Measurements from ENCODE around the gene TNS1.

Gene TNS1

DNA sequence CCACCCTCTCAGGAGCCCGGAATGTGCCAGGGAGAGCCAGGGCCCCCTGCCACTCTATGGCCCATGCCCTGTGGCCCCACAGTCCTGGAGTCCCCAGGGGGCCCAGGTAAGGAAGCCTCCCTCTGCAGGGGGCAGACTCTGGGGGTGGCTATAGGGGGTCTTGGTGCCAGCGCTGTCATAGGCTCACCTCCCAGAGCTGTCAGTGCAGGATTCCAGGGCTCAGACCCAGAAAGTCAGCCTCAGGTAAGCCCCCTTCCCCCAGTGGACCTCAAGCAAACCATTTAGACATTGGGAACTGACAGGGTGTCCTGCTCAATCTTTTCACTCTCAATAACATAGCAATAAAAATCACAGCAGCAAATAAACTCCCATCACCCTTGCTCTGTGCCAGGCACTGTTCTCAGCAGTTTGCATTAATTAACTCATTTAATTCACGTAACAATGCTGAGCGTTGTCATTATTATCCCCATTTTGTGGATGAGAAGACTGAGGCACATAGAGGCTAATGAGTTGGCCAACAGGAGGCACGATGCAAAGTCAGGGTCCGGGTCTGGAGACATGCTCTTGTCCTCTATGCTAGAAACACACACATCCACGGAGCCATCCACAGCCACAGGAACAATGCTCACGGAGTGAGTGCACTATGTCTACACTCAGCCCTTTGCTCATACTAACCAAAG, 79.6 kb downstream of the TNS1 start:
- H3K4me3 ChIP-seq (ENCODE audit: low read depth, low read length): no peak overlapping the region
- no peak for DNase-seq (ENCODE audit: low read depth)

- DNase-seq (ENCODE audit: low read depth): no peak
- no peak overlapping the region for H3K4me3 ChIP-seq (ENCODE audit: low read depth, low read length)
These were observed 80.4 kb downstream of the TNS1 start for GRCh38 chr2:217922101-217923006.

DNA sequence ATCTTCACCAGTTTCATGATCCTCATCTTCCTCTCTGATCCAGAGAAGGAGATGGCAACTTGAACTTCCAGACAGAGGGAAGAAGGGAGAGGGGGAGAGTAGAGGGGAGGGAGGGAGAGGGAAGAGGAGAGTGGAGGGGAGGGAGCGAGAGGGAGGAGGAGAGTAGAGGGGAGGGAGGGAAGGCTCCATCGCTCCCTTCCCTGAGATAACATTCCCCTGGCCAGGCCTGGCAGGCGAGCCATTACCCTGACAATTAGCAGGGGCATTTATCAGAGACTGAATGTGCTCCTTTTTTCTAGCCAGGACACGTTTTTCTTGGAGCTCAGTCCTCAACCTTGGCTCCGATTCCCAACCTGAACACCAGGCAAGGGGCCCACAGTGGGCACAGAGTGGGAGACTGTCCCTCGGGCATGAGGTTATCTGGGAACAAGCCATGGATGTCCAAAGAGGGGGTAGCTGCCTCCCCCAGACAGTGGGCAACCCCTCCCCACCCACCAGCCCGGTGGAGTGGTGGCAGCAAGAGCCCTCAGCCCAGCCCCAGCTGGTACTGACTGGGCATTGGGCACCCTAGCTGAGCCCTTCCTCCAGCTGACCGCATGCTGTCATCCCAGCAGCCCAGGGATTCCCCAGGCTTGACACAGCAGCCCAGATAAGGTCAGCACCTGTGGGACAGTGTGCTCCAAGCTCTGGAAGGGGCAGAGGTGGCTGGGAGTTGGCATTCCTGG, 81.8 kb downstream of the TNS1 start:
- no peak overlapping the region for H3K4me3 ChIP-seq (ENCODE audit: low read depth, low read length)
- no peak for DNase-seq (ENCODE audit: low read depth)

- no peak overlapping the region for H3K4me3 ChIP-seq (ENCODE audit: low read depth, low read length)
- no peak for DNase-seq (ENCODE audit: low read depth)
These were observed 82.9 kb downstream of the TNS1 start for GRCh38 chr2:217919781-217920351.

- no peak for DNase-seq (ENCODE audit: low read depth)
- no peak overlapping the region for H3K4me3 ChIP-seq (ENCODE audit: low read depth, low read length)
These were observed 83.6 kb downstream of the TNS1 start for GRCh38 chr2:217919204-217919603.

GRCh38 chr2:217918308-217919024, 84.3 kb downstream of the TNS1 start:
- no peak for DNase-seq (ENCODE audit: low read depth)
- no peak overlapping the region for H3K4me3 ChIP-seq (ENCODE audit: low read depth, low read length)

GRCh38 chr2:217916504-217917254, 86.1 kb downstream of the TNS1 start:
- H3K4me3 ChIP-seq (ENCODE audit: low read depth, low read length): no peak overlapping the region
- DNase-seq (ENCODE audit: low read depth): no peak

DNA sequence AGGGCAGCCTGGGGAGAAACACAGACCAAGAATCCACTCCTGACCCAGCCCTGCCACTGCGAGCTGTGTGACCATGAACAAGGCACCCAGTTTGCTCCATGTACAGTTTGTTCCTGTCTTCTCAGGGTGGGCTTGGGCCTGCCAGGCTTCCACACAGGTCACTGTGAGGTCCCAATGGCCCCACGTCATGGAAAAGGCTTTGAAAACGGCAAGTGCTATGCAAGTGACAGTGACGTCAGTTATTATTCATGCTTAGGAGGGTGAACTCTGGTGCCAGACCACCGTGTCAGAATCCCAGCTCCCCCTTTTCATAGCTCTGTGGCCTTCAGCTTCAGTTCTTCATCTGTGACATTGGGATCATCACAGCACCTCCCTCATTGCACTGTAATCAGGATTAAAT, 87.1 kb downstream of the TNS1 start:
- H3K4me3 ChIP-seq (ENCODE audit: low read depth, low read length): no peak overlapping the region
- DNase-seq (ENCODE audit: low read depth): no peak

GRCh38 chr2:217914878-217915277, 87.9 kb downstream of the TNS1 start:
- DNase-seq (ENCODE audit: low read depth): no peak
- no peak overlapping the region for H3K4me3 ChIP-seq (ENCODE audit: low read depth, low read length)

DNA sequence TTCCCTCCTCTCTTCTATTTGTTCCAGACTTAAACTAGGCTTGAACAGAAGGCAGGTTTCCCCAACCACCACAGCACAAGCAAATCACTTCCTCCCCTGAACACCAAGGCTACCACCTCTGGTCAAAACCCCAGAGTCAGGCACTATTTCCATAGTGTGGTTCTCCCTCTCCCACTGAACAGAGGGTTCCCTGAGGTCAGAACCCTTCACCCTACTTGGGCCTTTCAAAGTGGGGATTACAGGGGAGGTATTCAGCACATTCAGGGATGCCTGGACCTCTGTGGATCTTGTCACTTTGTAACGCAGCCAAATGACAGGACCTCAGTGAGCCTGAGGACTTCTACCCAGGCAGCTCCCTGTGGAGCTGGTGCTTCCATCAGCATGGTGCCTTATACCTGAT, 88.7 kb downstream of the TNS1 start:
- no peak overlapping the region for H3K4me3 ChIP-seq (ENCODE audit: low read depth, low read length)
- no peak for DNase-seq (ENCODE audit: low read depth)

DNA sequence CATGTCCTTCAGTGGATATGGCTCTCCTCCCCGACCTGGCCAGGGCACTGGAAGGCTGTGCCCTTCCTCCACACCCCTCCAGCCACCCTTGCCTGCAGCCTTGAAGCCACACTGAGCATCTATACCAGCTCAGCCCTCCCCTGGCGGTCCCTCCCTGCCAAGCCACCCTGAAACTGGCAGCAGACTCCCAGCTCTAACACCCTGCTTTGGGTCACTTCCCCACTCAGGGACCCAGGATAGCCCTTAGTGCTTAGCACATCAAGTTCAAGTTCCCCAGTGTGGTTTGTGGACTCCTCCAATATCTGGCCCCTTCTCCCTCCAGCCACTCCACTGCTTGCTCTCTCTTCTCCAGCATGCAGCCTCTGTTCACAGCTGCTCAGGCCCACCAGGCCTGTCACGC, 89.4 kb downstream of the TNS1 start:
- H3K4me3 ChIP-seq (ENCODE audit: low read depth, low read length): no peak overlapping the region

DNA sequence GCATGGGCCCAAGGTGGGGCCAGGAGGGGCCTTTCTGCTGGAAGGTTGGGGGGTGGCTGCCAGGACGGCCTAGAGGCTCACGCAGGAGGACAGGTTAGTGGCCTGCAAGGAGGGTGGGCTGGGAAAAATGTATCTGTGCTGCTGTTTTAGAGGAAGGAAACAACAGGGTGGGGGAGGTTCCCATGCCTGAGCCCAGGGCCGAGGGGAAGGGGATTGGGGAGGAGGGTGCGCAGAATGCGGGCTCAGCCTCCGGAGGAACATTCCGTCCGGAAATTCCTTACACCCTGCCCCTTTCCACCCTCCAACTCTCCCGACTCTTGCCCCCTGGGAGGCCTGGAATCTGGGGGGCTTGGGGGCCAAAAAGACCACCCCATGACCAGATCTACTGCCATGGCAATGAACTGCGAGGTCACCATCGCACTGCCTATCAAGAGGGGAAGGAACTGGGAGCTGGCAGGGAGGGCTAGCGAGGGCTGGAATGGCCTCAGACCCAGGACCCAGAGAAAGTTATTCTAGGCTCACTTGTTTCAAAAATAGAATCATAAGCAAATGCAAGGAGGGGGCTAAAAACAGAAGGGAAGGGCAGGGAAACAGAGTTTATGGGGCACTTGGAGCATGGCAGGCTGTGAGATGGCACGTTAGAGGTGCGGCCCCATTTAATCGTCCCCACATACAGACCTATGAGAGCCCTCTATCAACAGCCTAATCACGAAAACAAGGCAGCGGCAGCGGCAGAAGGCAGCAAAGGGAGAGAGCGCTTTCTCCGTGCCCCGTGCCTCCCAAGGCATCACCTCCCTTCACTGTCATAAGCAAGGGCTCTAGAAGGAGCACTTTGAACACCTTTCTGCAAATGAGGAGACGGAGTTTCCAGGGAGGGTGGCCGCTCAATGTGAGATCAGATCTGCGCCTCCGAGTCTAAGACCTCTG, 90.4 kb downstream of the TNS1 start:
- DNase-seq (ENCODE audit: low read depth): no peak
- H3K4me3 ChIP-seq (ENCODE audit: low read depth, low read length): no peak overlapping the region

More for the DNA sequence above, 89.4 kb downstream of the TNS1 start:
- no peak for DNase-seq (ENCODE audit: low read depth)

DNA sequence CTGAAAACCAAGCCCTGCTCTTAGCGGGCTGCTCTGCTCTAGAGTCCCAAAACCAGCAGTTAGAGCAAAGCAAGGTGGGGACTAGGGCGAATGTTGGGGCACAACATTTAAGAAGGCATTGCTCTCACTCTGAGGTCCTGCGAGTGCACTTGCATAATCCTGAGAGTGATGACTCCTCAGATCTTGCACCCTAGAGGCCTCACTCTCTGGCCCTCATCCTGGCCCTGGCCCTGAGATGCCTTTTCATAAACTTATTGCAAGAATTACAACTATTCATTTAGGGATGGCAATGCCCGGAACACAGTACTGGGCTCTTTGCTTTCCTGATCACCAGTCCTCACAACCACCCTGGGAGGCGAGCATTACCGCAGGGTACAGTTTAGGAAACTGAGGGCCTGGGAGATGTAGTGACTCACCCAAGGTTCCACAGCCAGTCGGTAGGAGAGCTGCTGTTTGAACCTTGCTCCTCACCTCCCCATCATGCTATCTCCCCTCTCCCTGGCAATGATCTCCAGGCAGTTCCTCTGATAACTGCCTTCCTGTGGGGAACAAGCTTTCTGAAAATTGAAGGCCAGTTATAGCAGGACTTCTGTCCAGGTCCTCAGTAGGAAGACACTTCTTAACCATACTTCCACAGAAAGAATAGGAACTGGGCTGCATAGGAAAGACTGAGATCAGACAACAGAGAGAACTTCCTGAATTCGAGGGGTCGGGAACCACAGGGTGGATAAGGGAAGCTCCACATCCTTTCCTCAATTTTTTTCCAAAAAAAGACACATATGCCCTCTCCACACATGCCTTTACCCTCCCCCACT, 91.3 kb downstream of the TNS1 start:
- DNase-seq (ENCODE audit: low read depth): no peak
- H3K4me3 ChIP-seq (ENCODE audit: low read depth, low read length): no peak overlapping the region

DNA sequence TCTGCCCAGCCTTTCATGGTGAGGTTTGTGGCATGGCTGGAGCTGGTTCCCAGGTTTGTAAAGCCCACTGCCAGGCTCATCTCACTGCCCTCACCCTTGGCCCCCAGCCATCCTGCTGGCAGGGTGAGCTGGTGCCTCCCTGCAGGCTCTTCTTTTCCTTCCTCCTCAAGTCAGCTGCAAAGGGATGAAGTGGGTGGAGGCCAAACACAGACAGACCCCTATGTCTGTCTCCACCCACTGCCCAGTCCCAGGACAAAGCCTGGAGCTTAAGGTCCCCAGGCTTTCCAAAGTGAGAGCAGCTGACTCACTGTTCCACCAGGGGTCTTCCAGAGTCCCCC, 92.0 kb downstream of the TNS1 start:
- H3K4me3 ChIP-seq (ENCODE audit: low read depth, low read length): no peak overlapping the region
- no peak for DNase-seq (ENCODE audit: low read depth)

- H3K4me3 ChIP-seq (ENCODE audit: low read depth, low read length): no peak overlapping the region
- DNase-seq (ENCODE audit: low read depth): no peak
These were observed 93.5 kb downstream of the TNS1 start for GRCh38 chr2:217909156-217909820.

- no peak for DNase-seq (ENCODE audit: low read depth)
- H3K4me3 ChIP-seq (ENCODE audit: low read depth, low read length): no peak overlapping the region
These were observed 94.3 kb downstream of the TNS1 start for GRCh38 chr2:217908544-217908943.
